HG02623 (cell line): ENCODE data around the gene PDE3B.
"Not testable (repeated sequence)": the region's sequence is repeated elsewhere in the genome, so short reads cannot be mapped to it uniquely, and the experiment has no call there.

ENCODE experiments used
- ATAC-seq: cut with Tn5 transposase; IDR thresholded peaks from one replicate; pipeline ENCODE4 v1.9.1; 2021; ENCODE audit warnings: moderate library complexity; ENCODE audit not compliant: unreplicated experiment

Gene PDE3B

DNA sequence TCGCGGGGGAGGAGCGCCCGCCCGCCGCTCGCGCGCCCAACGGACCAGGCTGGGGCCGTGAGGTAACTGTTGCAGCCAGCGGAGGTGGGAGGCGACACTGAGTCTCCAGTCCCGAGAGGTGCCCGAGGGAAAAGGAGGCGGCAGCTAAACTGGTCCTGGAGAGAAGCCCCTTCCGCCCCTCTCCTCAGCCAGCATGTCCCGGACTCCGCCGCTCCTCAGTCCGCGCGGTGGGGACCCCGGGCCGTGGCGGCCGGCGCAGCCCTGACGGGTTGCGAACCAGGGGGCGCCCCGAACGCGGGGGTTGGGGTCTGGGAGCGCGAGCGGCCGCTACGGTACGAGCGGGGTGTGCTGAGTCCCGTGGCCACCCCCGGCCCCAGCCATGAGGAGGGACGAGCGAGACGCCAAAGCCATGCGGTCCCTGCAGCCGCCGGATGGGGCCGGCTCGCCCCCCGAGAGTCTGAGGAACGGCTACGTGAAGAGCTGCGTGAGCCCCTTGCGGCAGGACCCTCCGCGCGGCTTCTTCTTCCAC, at the start of gene PDE3B:
PDE3B (plus strand) TSS at position 108 of the 529 bp plus-strand sequence; CDS start at position 380, 272 bp downstream.
- ATAC-seq = peak; percentile 63

DNA sequence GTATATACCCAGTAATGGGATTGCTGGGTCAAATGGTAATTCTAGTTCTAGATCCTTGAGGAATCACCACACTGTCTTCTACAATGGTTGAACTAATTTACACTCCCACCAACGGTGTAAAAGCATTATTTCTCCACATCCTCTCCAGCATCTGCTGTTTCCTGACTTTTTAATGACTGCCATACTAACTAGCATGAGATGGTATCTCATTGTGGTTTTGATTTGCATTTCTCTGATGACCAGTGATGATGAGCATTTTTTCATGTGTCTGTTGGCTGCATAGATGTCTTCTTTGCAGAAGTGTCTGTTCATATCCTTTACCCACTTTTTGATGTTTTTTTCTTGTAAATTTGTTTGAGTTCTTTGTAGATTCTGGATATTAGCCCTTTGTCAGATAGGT, 48.3 kb upstream of the PDE3B start:
- ATAC-seq = not testable (repeated sequence)

DNA sequence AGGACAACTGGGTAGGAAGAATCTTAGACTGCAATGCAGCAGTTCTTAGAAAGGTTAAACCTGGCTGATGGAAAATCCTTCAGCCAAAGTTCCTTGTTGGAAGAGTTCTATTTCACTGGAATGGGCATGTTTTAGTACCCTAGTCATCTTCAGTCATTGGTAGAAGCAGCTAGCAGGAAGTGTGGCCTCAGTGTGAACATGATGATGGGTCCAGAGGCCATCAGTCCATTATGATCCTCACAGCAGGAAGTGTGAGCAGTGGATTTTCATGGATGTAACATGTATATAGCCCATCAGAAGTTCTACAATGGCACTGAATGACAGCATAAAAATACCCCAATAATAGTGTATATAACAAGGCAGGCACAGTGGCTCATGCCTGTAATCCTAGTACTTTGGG, 35.9 kb upstream of the PDE3B start:
- no peak for ATAC-seq

DNA sequence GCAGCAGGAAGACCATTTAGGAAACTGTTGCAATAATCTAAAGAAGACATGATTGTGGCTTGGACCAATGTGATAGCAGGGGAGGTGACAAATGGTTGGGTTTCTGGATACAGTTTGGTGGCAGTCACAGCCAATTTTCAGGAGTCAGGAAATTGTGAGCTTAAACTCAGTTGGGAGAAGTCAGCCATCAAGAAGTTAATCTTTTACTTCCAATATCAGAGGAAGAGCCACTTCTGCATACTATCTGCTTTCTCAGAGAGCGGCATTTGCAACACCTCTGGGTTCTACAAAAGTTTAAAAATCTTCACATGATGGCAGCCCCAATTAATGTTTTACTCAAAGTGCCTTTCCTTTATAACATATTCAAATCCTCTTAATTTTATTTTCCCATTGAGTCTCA, 33.7 kb upstream of the PDE3B start:
- no peak for ATAC-seq

DNA sequence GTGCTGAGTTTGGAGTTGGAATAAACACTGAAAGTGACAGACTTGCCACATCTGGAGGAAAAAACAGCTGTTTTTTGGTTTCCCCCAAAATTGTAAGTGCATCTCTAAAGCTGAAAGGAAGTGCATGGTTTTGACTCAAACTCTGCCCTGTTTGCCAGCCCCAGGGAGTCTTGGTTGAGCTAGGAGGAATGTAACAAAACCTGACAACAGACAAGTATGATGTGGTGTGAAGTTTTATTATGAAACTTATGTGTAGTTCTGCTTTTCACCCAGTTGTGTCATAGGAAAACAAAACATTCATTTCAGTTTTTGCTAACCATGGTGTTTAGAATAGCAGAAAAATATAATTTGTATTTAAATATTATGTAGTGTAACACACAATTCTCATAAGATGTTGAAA, 31.7 kb upstream of the PDE3B start:
- ATAC-seq = no peak

DNA sequence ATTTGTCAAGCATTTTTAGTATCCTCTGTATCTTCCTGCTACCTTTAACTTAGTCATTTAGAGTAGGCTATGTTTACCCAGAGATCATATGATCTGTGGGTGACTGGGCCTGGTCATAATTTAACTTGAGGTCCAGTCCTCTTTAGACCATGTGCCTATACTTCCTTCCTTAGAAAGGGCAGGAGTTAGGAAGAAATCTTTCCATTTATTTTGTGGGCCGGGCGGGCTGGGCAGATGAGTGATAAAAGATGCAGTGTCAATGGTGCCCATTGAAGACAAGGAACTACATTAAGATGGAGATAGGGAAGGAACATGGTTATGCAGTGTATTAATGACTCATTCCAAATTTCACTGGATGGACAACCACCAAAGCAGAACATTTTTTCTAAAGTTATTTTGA, 30.9 kb upstream of the PDE3B start:
- no peak for ATAC-seq

DNA sequence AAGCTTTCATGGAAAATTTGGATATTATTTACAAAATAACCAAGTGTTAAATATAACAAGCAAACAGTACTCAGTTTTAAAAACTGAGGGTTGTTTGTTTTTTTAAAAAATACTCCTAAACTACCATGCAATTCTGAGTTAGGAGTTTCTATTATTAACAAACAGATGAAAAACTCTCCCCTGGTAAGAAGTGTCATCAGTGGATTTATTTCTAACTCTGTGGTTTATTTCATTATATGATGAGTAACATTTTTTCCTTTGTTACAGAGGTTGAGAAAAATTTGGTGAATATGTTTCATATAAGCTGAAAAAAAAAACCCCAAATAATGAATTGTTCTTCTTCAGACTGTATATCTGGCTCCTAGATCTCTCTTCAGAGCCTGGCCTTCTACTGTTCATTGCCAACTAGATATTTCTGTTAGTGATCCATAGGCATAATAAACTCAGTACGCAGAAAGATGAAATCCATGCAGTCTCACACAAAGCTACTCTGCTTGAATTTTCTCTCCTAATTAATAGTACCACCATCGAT, 29.4 kb upstream of the PDE3B start:
- no peak for ATAC-seq

DNA sequence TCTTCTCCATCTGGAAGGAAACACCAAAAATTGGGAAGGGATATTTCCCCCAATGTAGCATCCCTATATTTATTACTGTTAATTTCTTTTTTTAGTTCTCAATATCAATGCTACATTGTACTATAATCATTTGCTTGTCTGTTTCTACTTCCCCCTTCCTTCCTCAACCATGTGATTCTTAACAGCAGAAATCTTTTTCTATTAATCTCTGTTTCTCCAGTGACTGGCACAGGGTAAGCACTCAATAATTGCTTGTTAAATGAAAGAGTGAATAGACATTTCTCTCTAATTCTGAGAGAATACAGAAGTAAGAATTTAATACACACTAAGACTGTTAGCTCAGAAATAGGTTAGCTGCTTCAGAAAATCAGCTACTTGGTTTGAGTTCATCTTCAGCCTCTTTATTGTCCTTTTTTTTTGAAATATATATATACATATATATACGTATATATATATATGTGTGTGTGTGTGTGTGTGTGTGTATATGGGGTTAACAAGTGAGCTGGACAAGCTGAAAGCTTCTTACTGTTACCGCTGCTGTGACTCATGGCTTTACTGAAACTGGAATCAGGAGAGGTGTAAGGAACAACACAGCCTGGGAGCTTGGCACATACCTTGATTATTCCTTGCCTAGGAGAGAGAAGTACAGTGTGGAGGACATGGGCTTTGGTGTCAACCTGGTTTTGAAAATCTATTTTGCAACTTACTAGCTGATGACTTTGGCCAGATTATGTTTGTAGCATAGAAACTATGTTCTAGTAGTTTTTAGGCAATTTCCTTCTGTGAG, 26.2 kb upstream of the PDE3B start:
- ATAC-seq = no peak

DNA sequence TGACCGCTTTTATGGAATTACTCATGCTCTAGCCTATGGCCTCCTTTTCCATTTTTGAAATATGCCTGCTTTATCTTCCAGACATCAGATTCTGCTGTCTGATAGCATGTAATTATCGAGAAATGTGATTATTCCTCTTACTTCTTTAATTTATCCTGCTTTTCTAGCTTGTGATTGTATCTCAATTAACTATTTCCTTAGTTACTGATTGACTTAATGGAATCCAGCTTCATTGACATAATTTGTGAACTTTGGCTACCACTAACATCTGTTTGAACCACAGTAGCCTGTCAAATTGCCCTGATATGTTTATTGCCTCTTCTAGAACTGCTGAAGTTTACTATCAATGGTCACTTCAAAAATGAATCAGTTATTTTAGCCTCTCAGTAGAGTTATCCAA, 25.5 kb upstream of the PDE3B start:
- no peak for ATAC-seq

DNA sequence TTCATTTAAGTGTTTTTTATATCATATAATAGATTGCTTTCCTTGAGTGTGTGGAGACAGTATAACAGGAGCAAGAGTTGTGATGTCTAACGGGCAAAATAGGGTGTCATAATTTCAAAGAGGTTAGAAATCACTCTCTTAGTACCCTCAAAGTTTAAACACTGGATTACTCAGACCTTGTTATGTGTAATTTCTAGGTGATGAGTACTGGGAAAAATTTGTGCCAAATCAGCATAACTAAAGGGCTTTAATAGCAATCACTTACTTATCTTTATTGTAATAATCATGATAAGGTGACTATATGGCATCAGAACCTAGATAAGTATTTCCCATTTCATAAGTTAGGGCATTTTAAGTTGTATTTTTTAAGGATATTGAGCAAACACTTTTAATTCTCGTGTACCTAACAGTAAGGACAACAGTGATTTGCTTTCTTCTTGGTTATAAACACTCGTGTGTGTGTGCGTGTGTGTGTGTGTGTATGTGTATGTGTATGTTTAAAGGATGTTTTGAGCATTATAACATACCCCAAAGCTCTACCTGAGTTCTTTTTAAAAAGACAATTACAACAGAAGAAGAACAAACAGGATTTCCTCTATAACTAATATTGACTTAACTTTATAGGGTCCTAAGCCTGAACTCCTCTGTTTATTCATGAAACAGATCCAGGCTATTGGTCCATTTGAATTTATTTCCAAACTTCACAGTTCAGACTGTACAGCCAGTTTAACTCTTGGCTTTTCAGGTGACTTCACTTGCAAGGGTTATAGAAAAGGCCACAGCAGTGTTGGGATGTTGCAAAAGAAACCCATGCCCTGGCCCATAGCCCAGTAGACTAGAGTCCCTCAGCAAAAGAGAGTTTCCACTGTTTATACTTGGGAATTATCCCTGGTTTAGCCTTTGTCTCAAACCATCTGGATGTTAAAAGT, 23.7 kb upstream of the PDE3B start:
- no peak for ATAC-seq

DNA sequence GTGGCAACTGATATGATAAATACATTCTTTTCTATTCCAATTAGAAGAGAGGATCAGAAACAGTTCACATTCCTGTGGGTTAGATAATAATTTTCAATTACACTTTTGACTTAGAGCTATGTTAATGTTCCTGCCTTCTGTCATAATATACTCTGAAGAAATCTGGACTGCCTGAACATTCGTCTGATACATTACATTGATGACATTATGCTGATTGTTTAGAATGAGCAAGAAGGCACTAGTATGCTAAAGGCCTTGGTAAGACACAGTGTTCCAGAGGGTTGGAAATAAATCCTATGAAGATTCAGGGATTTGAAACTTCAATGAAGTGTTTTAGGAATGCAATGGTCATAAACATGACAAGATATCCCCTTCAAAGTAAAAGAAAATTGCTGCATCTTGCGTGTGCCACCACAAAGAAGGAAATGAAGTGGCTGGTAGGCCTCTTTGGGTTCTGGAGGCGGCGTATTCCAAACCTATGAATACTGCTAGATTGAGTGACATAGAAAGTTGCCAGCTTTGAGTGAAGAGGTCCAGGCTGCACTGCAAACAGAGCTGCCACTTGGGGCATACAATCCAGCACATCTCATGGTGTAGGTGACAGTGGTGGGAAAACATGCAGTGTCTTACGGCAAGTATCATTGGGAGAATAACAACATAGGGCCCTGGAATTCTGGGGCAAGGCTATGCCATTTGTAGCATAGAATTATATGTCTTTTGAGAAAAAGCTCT, 21.2 kb upstream of the PDE3B start:
- ATAC-seq = no peak

DNA sequence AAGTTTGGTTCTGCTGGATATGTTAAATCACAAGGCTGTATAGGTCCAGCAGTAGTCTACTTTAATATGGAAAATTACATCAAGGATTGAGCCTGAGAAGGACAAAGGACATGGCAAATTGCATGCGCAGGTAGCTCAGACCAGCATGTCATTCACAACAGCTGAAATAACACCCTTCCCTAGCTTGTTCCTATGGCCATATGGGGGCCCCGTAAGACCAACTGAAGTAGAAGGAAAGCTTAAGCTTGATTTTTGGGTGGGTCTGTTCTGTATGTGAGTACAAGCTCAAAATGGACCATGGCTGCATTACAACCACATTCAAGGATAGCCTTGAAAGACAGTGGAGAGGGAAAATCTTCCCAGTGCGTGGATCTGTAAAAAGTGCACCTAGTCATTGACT, 20.6 kb upstream of the PDE3B start:
- no peak for ATAC-seq

DNA sequence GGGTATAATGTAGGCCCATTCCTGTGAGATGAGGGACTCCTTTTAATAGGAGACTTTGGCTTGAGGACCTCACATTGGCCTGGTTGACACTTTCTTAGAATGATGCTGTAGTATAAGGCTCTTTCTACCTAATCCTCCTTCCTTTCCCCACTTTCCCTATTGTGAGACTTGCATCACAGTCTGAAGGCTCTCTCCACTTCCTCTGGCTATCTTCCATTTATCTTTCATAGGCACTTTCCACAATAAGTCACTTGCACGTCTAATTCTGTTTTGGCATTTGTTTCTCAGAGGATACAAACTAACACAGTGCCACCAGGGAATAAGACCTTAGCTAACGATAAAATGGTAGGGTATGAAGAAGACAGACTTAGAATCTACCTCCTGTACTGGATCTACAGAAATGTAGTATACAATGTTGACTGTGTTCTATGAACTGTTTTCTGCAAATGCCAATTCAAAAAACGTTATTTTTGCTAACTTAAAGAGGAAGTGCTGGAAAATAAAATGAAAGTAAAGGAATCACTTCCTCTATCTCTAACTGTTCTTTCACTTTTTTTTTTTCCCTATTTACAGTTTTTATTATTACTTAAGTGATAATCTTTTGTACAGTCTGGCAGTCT, 17.9 kb upstream of the PDE3B start:
- no peak for ATAC-seq

DNA sequence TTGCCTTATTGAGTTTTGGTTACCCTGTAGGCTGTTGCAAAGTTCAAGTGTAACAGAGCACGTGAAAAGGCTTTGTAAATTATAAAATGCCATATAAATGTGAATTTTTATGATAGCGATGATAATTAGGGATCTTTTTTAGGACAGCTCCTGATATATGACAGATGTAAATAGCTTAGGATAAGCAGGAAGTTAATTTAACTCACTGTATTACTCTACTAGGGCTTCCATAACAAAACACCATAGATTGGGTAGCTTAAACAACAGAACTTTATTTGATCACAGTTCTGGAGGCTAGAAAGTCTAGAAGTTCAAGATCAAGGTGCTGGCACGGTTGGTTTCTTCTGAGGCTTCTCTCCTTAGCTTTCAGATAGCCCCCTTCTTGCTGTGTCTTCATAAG, 17.0 kb upstream of the PDE3B start:
- no peak for ATAC-seq

DNA sequence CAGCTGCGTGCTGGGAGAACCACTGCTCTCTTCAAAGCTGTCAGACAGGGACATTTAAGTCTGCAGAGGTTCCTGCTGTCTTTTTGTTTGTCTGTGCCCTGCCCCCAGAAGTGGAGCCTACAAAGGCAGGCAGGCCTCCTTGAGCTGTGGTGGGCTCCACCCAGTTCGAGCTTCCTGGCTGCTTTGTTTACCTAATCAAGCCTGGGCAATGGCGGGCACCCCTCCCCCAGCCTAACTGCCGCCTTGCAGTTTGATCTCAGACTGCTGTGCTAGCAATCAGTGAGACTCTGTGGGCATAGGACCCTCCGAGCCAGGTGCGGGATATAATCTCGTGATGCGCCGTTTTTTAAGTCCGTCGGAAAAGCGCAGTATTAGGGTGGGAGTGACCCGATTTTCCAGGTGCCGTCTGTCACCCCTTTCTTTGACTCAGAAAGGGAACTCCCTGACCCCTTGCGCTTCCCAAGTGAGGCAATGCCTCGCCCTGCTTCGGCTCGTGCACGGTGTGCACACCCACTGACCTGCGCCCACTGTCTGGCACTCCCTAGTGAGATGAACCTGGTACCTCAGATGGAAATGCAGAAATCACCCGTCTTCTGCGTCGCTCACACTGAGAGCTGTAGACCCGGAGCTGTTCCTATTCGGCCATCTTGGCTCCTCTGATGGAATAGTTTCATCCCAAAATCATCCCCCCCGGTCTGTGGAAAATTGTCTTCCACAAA, 9.9 kb upstream of the PDE3B start:
- not testable (repeated sequence) for ATAC-seq

DNA sequence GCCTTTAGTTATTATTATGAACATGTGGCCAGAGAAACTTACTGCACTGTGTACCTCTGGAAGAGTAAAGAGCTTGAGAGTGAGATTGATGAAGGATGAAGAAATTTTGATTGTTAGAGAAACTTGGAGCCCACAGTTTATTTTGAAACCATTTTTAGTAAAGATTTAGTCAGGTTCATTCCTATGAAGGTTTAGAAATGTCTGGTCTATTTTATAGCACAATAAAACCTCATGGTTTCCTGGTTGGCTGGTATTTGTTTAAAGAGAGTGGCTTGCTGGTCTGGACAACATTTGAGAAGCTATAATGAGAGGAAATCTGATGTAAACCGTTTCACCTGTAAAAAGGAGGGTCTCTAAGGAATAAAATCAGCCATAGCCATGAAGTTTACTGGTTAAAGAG, 8.8 kb upstream of the PDE3B start:
- no peak for ATAC-seq

DNA sequence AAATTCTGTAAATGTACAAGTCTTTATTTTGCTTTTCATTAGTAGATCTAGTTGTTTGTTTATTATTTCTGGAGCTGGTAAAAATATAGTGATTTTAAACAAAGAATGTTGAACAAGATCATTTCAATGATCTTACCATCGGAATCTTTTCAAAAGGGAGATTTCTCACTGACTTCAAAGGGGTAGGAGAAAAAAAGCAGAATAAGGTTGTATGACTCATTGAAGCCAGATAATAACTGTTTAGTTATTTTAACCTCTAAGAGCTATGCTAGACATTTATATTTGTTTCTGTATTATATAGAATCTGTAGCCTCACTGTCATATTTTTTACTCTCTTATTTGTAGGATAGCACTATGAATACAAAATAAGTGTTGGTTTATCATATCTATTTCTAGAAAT, 8.1 kb upstream of the PDE3B start:
- ATAC-seq = no peak

DNA sequence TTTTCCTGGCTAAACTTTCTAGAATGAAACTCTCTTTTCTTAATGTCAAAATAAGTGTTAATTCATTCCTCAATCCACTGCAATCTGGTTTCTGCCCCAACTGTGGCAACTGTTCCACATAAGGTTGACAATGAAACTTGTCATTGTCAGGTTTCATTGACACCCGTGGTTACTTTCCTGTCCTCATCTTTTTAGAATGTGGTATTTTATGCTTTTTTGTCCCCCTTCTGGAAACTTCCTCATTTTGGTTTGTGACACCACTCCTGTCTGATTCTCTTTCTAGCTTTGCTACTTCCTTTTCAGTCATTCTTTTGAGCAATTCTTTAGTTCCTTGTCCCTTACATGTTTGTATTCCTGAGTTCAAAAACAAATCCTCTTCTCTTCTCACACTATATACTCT, 7.5 kb upstream of the PDE3B start:
- ATAC-seq = no peak

DNA sequence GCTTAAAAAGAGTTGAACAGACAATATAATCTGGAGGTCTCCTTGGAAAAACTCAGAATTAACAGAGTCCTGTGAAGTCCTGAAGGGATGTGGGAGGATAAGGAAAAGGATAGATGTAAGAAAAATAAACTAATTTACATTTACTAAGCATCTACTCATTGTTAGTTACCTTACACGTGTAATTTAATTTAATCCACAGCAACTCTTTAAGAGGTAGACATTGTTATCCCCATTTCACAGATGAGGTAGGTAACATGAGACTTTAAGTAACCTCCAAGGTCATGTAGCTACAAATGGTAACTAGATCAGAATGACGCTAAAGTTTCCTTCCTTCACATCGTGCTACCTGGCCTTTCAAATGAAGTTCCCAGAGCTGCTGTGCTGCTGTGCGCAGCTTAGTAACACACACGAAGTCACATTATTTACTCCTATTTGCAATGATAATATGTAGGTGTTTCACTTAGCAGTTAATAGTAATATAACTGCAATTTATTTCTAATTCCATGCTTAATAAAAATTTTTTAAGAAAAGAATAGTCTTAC, 5.7 kb upstream of the PDE3B start:
- no peak for ATAC-seq

DNA sequence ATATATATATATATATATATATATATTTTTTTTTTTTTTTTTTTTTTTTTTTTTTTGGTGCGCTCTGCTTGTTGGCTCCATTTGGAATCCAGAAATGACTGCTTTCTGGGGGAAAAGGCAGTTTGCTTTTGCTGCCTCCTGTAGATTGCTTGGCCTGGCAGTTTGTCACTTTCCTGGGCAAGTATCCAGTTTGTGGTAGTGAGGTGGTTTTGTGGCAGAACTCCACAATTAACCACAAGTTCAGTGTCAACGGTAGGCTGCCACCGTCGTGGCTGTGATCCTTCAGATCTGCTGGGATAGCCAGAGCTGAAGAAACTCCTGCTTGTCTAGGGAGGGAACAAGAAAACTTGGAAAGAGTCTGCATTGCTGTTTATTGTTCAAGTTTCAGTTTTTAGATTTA, 5.0 kb upstream of the PDE3B start:
- no peak for ATAC-seq
